ENCODE data around the gene FHL2.

FHL2 gene

DNA sequence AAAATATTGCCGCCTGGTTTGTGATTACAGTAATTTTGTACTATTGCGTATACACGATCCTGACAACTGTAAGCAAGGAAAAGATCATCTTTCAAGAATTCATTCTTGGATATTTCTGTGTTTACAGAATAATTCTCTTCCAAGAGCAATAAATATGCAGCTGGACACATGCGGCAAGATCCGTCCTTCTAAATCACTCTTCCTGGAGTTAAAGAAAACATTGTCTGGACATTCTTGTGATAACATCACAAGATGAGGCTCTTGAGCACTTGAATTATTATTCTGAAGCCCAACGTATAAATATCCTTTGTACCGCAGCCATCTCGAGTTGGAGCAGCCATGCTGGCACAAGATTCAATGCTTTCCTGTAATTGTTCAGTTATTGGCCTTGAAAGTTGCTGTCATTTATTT lies 9.9 kb downstream of the FHL2 start:
- peak overlapping the region in 1 of 2 donors; percentile 44 for H3K9ac ChIP-seq (ENCODE audit: low read length in 2 of 2)
- H3K36me3 ChIP-seq (ENCODE audit: control insufficient read depth in 2 of 2, insufficient read depth in 2 of 2, low read length in 2 of 2), result peaks cover 20 to 27% of the 10 kb centered on the region in 2 donors
- no peaks in the 10 kb centered on the region for H3K9me3 ChIP-seq (ENCODE audit: control insufficient read depth in 2 of 2, low read length in 2 of 2)
- H3K4me3 ChIP-seq (ENCODE audit: low read length in 2 of 2), result peak overlapping the region in 1 of 2 donors; percentile 15
- H3K27me3 ChIP-seq (ENCODE audit: control insufficient read depth in 1 of 2, insufficient read depth in 2 of 2, low read length in 2 of 2), result no peaks in the 10 kb centered on the region
- H3K4me1 ChIP-seq (ENCODE audit: control insufficient read depth, insufficient read depth, low read length), result peaks cover 44% of the 10 kb centered on the region
- peak overlapping the region; percentile 13 for H3K27ac ChIP-seq (ENCODE audit: low read length)

GRCh38 chr2:105387225-105387624 lies 11.6 kb downstream of the FHL2 start:
- peak overlapping the region; percentile 11 for H3K27ac ChIP-seq (ENCODE audit: low read length)
- no peak overlapping the region for H3K9ac ChIP-seq (ENCODE audit: low read length in 2 of 2)

DNA sequence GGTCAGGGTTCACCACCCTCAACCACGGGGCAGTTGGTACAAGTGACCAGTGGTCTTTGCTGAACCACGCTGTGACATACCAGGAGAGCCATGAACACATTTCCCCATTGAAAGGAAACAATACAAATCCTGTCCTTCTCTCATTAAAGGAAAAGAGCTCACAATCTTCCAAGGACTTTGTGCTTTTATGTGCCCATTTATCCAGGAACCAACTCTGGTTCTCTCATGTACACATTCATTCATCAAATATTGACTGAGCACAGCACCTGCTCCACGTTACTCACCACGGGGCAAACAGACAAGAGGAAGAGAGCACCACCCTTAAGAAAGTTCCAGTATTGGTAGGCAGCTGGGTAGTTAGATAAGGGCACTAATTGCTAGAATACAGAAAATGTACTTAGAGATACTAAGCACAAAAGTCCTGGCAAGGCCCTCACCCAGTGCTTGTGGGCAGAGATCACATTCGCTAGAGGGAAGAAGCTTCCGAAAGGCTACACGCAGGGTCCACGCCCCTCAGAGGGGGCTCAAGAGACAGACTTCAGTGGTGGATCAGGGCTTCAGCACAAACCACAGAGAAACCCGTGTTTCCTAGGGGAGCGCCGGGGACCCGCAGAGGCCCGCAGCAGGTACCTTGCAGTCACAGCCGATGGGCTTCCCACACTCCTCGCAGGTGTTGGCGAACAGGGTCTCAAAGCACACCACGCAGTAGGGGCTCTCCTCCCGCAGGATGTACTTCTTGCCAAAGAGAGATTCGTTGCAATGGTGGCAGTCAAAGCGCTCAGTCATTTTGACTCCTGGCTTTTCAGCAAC lies 12.9 kb downstream of the FHL2 start:
- peaks cover 29% of the 10 kb centered on the region for H3K4me1 ChIP-seq (ENCODE audit: control insufficient read depth, insufficient read depth, low read length)
- H3K4me3 ChIP-seq (ENCODE audit: low read length in 2 of 2), result no peak overlapping the region
- peaks cover 28 to 33% of the 10 kb centered on the region in 2 donors for H3K36me3 ChIP-seq (ENCODE audit: control insufficient read depth in 2 of 2, insufficient read depth in 2 of 2, low read length in 2 of 2)
- no peak overlapping the region for H3K9ac ChIP-seq (ENCODE audit: low read length in 2 of 2)
- H3K27me3 ChIP-seq (ENCODE audit: control insufficient read depth in 1 of 2, insufficient read depth in 2 of 2, low read length in 2 of 2), result no peaks in the 10 kb centered on the region
- H3K9me3 ChIP-seq (ENCODE audit: control insufficient read depth in 2 of 2, low read length in 2 of 2), result no peaks in the 10 kb centered on the region
- H3K27ac ChIP-seq (ENCODE audit: low read length), result no peak overlapping the region

More at GRCh38 chr2:105387225-105387624, 11.6 kb downstream of the FHL2 start:
- H3K9me3 ChIP-seq (ENCODE audit: control insufficient read depth in 2 of 2, low read length in 2 of 2), result no peaks in the 10 kb centered on the region
- no peak overlapping the region for H3K4me3 ChIP-seq (ENCODE audit: low read length in 2 of 2)
- H3K36me3 ChIP-seq (ENCODE audit: control insufficient read depth in 2 of 2, insufficient read depth in 2 of 2, low read length in 2 of 2), result peaks cover 23 to 31% of the 10 kb centered on the region in 2 donors
- H3K27me3 ChIP-seq (ENCODE audit: control insufficient read depth in 1 of 2, insufficient read depth in 2 of 2, low read length in 2 of 2), result no peaks in the 10 kb centered on the region
- peaks cover 34% of the 10 kb centered on the region for H3K4me1 ChIP-seq (ENCODE audit: control insufficient read depth, insufficient read depth, low read length)

- H3K27ac ChIP-seq (ENCODE audit: low read length), result no peak overlapping the region
Measured at GRCh38 chr2:105384861-105385260, 14.0 kb downstream of the FHL2 start.

GRCh38 chr2:105384216-105384615 lies 14.6 kb downstream of the FHL2 start:
- no peaks in the 10 kb centered on the region for H3K27me3 ChIP-seq (ENCODE audit: control insufficient read depth in 1 of 2, insufficient read depth in 2 of 2, low read length in 2 of 2)
- no peak overlapping the region for H3K27ac ChIP-seq (ENCODE audit: low read length)
- H3K4me3 ChIP-seq (ENCODE audit: low read length in 2 of 2), result no peak overlapping the region
- peaks cover 32% of the 10 kb centered on the region for H3K4me1 ChIP-seq (ENCODE audit: control insufficient read depth, insufficient read depth, low read length)
- H3K9me3 ChIP-seq (ENCODE audit: control insufficient read depth in 2 of 2, low read length in 2 of 2), result no peaks in the 10 kb centered on the region
- H3K9ac ChIP-seq (ENCODE audit: low read length in 2 of 2), result no peak overlapping the region
- H3K36me3 ChIP-seq (ENCODE audit: control insufficient read depth in 2 of 2, insufficient read depth in 2 of 2, low read length in 2 of 2), result peaks cover 26 to 43% of the 10 kb centered on the region in 2 donors

More at GRCh38 chr2:105384861-105385260, 14.0 kb downstream of the FHL2 start:
- peaks cover 30% of the 10 kb centered on the region for H3K4me1 ChIP-seq (ENCODE audit: control insufficient read depth, insufficient read depth, low read length)
- no peak overlapping the region for H3K4me3 ChIP-seq (ENCODE audit: low read length in 2 of 2)
- H3K9ac ChIP-seq (ENCODE audit: low read length in 2 of 2), result no peak overlapping the region
- H3K27me3 ChIP-seq (ENCODE audit: control insufficient read depth in 1 of 2, insufficient read depth in 2 of 2, low read length in 2 of 2), result no peaks in the 10 kb centered on the region
- H3K36me3 ChIP-seq (ENCODE audit: control insufficient read depth in 2 of 2, insufficient read depth in 2 of 2, low read length in 2 of 2), result peaks cover 26 to 41% of the 10 kb centered on the region in 2 donors
- no peaks in the 10 kb centered on the region for H3K9me3 ChIP-seq (ENCODE audit: control insufficient read depth in 2 of 2, low read length in 2 of 2)

- H3K4me1 ChIP-seq (ENCODE audit: control insufficient read depth, insufficient read depth, low read length), result peaks cover 30% of the 10 kb centered on the region
- H3K9ac ChIP-seq (ENCODE audit: low read length in 2 of 2), result no peak overlapping the region
- peaks cover 26 to 47% of the 10 kb centered on the region in 2 donors for H3K36me3 ChIP-seq (ENCODE audit: control insufficient read depth in 2 of 2, insufficient read depth in 2 of 2, low read length in 2 of 2)
Measured at GRCh38 chr2:105383432-105384166, 15.3 kb downstream of the FHL2 start.

GRCh38 chr2:105382177-105382576 lies 16.7 kb downstream of the FHL2 start:
- H3K27ac ChIP-seq (ENCODE audit: low read length), result no peak overlapping the region
- no peak overlapping the region for H3K4me3 ChIP-seq (ENCODE audit: low read length in 2 of 2)
- H3K27me3 ChIP-seq (ENCODE audit: control insufficient read depth in 1 of 2, insufficient read depth in 2 of 2, low read length in 2 of 2), result no peaks in the 10 kb centered on the region
- no peak overlapping the region for H3K9ac ChIP-seq (ENCODE audit: low read length in 2 of 2)
- no peaks in the 10 kb centered on the region for H3K9me3 ChIP-seq (ENCODE audit: control insufficient read depth in 2 of 2, low read length in 2 of 2)
- H3K4me1 ChIP-seq (ENCODE audit: control insufficient read depth, insufficient read depth, low read length), result peaks cover 38% of the 10 kb centered on the region
- H3K36me3 ChIP-seq (ENCODE audit: control insufficient read depth in 2 of 2, insufficient read depth in 2 of 2, low read length in 2 of 2), result peaks cover 31 to 51% of the 10 kb centered on the region in 2 donors

More at GRCh38 chr2:105383432-105384166, 15.3 kb downstream of the FHL2 start:
- Histone ChIP-seq H3K27ac (ENCODE audit: low read length) (no peak overlapping the region), H3K4me3 (ENCODE audit: low read length in 2 of 2) (no peak overlapping the region), H3K9me3 (ENCODE audit: control insufficient read depth in 2 of 2, low read length in 2 of 2) (no peaks in the 10 kb centered on the region), H3K27me3 (ENCODE audit: control insufficient read depth in 1 of 2, insufficient read depth in 2 of 2, low read length in 2 of 2) (no peaks in the 10 kb centered on the region)

GRCh38 chr2:105381101-105381668 lies 17.7 kb downstream of the FHL2 start:
- Histone ChIP-seq H3K27ac (ENCODE audit: low read length) (peak overlapping the region; percentile 46), H3K27me3 (ENCODE audit: control insufficient read depth in 1 of 2, insufficient read depth in 2 of 2, low read length in 2 of 2) (no peaks in the 10 kb centered on the region), H3K4me1 (ENCODE audit: control insufficient read depth, insufficient read depth, low read length) (peaks cover 45% of the 10 kb centered on the region), H3K36me3 (ENCODE audit: control insufficient read depth in 2 of 2, insufficient read depth in 2 of 2, low read length in 2 of 2) (peaks cover 33 to 50% of the 10 kb centered on the region in 2 donors), H3K9ac (ENCODE audit: low read length in 2 of 2) (no peak overlapping the region), H3K4me3 (ENCODE audit: low read length in 2 of 2) (no peak overlapping the region), H3K9me3 (ENCODE audit: control insufficient read depth in 2 of 2, low read length in 2 of 2) (no peaks in the 10 kb centered on the region)

DNA sequence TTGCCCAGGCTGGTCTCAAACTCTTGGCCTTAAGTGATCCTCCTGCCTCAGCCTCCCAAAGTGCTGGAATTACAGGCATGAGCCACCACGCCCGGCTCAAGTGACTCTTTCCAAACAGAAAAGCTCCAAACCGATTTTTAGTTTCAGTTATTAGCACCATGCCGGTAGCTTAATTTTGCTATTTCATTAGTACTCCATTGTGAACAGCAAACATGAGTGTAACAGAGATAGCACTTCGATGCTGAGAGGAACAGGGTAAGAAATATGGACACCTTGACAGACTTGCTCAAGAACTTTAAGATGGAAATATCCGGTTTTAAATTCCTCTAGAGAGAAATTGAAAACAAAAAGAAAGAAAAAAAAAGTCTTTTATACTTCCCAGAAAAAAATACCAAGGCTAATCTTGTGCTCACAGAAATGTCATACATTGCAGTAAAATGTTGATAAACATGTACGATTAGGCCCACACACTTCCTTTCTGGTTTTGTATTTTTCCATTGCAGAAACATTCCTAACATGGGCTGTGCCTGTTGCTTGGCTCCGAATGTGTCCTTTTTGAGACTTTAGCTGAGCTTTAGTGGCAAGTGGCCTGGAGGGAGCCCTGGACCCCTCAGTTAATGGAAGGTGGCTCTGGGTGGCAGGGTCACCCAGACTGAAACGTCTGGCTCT lies 18.3 kb downstream of the FHL2 start:
- H3K27ac ChIP-seq (ENCODE audit: low read length), result peak overlapping the region; percentile 46
- H3K4me1 ChIP-seq (ENCODE audit: control insufficient read depth, insufficient read depth, low read length), result peaks cover 50% of the 10 kb centered on the region

GRCh38 chr2:105379741-105380186 lies 19.1 kb downstream of the FHL2 start:
- no peaks in the 10 kb centered on the region for H3K27me3 ChIP-seq (ENCODE audit: control insufficient read depth in 1 of 2, insufficient read depth in 2 of 2, low read length in 2 of 2)
- no peak overlapping the region for H3K9ac ChIP-seq (ENCODE audit: low read length in 2 of 2)
- H3K4me1 ChIP-seq (ENCODE audit: control insufficient read depth, insufficient read depth, low read length), result peaks cover 52% of the 10 kb centered on the region
- H3K9me3 ChIP-seq (ENCODE audit: control insufficient read depth in 2 of 2, low read length in 2 of 2), result no peaks in the 10 kb centered on the region
- peaks cover 19 to 35% of the 10 kb centered on the region in 2 donors for H3K36me3 ChIP-seq (ENCODE audit: control insufficient read depth in 2 of 2, insufficient read depth in 2 of 2, low read length in 2 of 2)
- no peak overlapping the region for H3K4me3 ChIP-seq (ENCODE audit: low read length in 2 of 2)
- H3K27ac ChIP-seq (ENCODE audit: low read length), result no peak overlapping the region

More for the DNA sequence above, 18.3 kb downstream of the FHL2 start:
- Histone ChIP-seq H3K27me3 (ENCODE audit: control insufficient read depth in 1 of 2, insufficient read depth in 2 of 2, low read length in 2 of 2) (no peaks in the 10 kb centered on the region), H3K9ac (ENCODE audit: low read length in 2 of 2) (no peak overlapping the region), H3K4me3 (ENCODE audit: low read length in 2 of 2) (no peak overlapping the region), H3K9me3 (ENCODE audit: control insufficient read depth in 2 of 2, low read length in 2 of 2) (no peaks in the 10 kb centered on the region), H3K36me3 (ENCODE audit: control insufficient read depth in 2 of 2, insufficient read depth in 2 of 2, low read length in 2 of 2) (peaks cover 27 to 43% of the 10 kb centered on the region in 2 donors)
